Measurements from ENCODE around the gene RHAG. TPM values are rescaled to one million over a fixed set of nuclear protein-coding genes. Genes with fewer than 3 reads are reported as not detected.

Gene RHAG
- total RNA-seq, 6 experiments from 2014 or later = 0.18 to 2.7 (median 0.85) TPM; not detected in 2

GRCh38 chr6:49582529-49582928 lies 54.1 kb downstream of the RHAG start:
- Histone ChIP-seq H3K27me3 (no peaks in the 10 kb centered on the region), H3K36me3 (no peaks in the 10 kb centered on the region), H3K9me3 (no peaks in the 10 kb centered on the region), H3K4me3 (no peak overlapping the region), H3K4me1 (no peaks in the 10 kb centered on the region), H3K27ac (no peak overlapping the region)
- intact Hi-C loops (cut with DNase I) = no loop called here
- WGBS (ENCODE audit: insufficient coverage, low coverage, low lambda C conversion rate, missing lambda C conversion rate) = 81% methylated on average over 1 of the region's 1 CpG
- ATAC-seq (no peak), DNase-seq (no peak)
- no peak for TF ChIP-seq POLR2A (IDR thresholded peaks at IDR 0.05)
- TF ChIP-seq, protein P1, sequence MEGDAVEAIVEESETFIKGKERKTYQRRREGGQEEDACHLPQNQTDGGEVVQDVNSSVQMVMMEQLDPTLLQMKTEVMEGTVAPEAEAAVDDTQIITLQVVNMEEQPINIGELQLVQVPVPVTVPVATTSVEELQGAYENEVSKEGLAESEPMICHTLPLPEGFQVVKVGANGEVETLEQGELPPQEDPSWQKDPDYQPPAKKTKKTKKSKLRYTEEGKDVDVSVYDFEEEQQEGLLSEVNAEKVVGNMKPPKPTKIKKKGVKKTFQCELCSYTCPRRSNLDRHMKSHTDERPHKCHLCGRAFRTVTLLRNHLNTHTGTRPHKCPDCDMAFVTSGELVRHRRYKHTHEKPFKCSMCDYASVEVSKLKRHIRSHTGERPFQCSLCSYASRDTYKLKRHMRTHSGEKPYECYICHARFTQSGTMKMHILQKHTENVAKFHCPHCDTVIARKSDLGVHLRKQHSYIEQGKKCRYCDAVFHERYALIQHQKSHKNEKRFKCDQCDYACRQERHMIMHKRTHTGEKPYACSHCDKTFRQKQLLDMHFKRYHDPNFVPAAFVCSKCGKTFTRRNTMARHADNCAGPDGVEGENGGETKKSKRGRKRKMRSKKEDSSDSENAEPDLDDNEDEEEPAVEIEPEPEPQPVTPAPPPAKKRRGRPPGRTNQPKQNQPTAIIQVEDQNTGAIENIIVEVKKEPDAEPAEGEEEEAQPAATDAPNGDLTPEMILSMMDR (IDR thresholded peaks at IDR 0.05) = no peak

GRCh38 chr6:49579649-49580048 lies 57.0 kb downstream of the RHAG start:
- H3K36me3 ChIP-seq = no peaks in the 10 kb centered on the region
- DNase-seq (no peak), ATAC-seq (no peak)
- intact Hi-C loops (cut with DNase I) = no loop called here
- H3K4me1 ChIP-seq = no peaks in the 10 kb centered on the region
- no peaks in the 10 kb centered on the region for H3K9me3 ChIP-seq
- H3K27me3 ChIP-seq = no peaks in the 10 kb centered on the region
- H3K4me3 ChIP-seq = no peak overlapping the region
- no peak for TF ChIP-seq POLR2A (IDR thresholded peaks at IDR 0.05)
- TF ChIP-seq, protein P1 (IDR thresholded peaks at IDR 0.05) = no peak
- no peak overlapping the region for H3K27ac ChIP-seq

- TF ChIP-seq, protein P1 (IDR thresholded peaks at IDR 0.05) = no peak
- no peak for TF ChIP-seq POLR2A (IDR thresholded peaks at IDR 0.05)
- no peak overlapping the region for H3K4me3 ChIP-seq
- H3K4me1 ChIP-seq = no peaks in the 10 kb centered on the region
- H3K9me3 ChIP-seq = no peaks in the 10 kb centered on the region
- ATAC-seq (no peak), DNase-seq (no peak)
- WGBS (ENCODE audit: insufficient coverage, low coverage, low lambda C conversion rate, missing lambda C conversion rate) = no CpG with 5 or more reads among the region's 1 CpG
- no peak overlapping the region for H3K27ac ChIP-seq
- intact Hi-C loops (cut with DNase I) = no loop called here
- no peaks in the 10 kb centered on the region for H3K27me3 ChIP-seq
- no peaks in the 10 kb centered on the region for H3K36me3 ChIP-seq
Measured at GRCh38 chr6:49576618-49577017, 60.0 kb downstream of the RHAG start.

DNA sequence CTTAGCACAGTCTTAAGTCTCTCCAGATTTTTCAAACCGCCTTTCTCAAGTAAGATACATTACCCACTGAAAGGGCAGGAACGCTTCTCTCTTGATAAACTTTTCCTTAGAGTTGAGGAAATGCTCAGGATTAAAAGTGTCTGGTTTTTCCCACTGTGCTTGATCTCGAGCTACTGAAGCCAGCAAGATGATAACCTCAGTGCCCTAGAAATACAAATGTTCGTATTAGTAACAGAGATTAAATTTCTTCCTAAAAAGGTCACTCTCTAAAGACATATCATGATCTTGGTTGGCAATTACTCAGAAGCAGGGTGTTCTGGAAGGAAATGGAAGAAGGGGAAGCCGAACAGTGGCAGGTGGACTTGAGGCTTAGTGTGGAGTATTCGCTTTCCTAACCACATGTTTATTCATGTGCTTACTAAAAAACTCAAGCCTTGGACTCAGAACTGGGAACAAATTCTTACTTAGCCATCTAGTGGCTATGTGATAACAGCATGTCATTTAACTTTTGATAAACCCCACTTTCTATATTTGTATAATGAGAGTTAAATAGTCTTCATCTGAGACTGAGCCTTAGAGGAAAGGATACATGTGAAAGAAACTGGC lies 66.1 kb downstream of the RHAG start:
- H3K36me3 ChIP-seq = no peaks in the 10 kb centered on the region
- H3K27me3 ChIP-seq = no peaks in the 10 kb centered on the region
- DNase-seq = no peak
- WGBS (ENCODE audit: insufficient coverage, low coverage, low lambda C conversion rate, missing lambda C conversion rate) = 15% methylated on average over 6 of the region's 6 CpGs
- peak; percentile 82 to 94 (median 90) for ATAC-seq
- no peaks in the 10 kb centered on the region for H3K9me3 ChIP-seq
- peaks cover 0 to 8% (median 4%) of the 10 kb centered on the region in 4 donors for H3K4me1 ChIP-seq
- no peak overlapping the region for H3K4me3 ChIP-seq
- intact Hi-C loops (cut with DNase I) = no loop called here
- H3K27ac ChIP-seq = peak overlapping the region; percentile 18 to 65 (median 20)
- TF ChIP-seq POLR2A (IDR thresholded peaks at IDR 0.05) = no peak
- TF ChIP-seq, protein P1 (IDR thresholded peaks at IDR 0.05) = peak; percentile 41 to 57 (median 48)
